HuH-7.5 (cell line): ENCODE data around the gene EXOC3L2.
"Not testable (repeated sequence)": the region's sequence is repeated elsewhere in the genome, so short reads cannot be mapped to it uniquely, and the experiment has no call there.

ENCODE experiments used
- DNase-seq: peaks from one replicate; pipeline ENCODE4 v3.0.0; 2011; ENCODE audit warnings: low spot score

The EXOC3L2 gene

DNA sequence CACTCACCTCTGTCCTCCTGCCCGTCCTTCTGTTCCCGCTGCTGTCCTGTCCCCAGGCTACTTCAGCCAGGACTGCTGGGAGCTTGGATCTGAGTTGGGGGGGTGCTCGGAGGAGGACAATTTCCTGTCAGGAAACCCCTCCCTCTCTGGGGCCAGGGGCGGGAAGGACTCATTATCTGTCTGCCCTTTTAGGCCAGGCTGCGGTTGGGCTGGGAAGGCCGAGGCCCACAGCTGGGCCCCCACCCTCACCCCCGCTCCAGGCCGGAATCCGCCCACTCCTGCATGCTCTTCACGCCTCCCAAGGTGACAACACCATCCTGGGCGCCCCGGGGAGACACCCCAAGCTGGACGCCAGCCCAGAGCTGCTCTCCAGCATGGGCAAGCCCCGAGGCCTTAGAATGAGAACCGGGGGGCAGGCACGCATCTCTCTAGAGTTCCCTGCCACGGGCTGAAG is at the start of gene EXOC3L2:
TSS of gene EXOC3L2 (minus strand) at position 74 of the 454 bp plus-strand sequence. CDS start 6,362 bp downstream, outside the sequence.
- DNase-seq = no peak

DNA sequence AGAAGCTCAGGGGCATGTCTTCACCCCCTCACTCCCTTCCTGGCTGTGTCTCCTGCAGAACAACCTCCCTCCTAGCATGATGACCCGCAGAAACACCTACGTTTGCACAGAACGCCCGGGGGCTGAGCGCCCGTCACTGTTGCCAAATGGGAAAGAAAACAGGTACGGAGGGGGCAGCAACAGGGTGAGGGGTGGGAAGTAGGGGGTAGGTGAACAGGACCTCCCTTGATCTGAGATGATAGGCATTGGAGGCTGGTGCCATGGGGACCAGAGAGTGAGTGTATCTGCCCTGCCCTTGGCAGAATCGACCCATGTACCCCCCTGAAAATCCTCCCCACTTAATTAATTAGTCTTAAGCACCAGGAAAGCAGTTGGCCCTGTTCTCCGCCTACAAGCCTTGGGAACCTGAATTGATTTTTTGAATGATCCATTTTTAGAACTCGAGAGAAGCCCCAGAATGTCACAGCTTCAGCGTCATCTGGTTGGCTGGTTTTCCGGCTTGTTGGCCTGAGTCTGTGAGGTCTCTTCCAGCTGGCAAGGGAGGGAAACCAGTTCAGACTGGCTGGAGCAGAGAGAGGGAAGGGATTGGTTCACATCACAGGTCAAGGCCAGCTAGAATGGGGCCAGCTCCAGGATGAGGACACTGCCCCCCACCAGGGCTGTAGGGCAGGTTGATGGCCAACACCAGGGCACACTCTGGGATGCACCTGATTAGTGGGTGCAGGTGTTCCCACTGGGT is 49.3 kb upstream of the EXOC3L2 start:
- DNase-seq = no peak

DNA sequence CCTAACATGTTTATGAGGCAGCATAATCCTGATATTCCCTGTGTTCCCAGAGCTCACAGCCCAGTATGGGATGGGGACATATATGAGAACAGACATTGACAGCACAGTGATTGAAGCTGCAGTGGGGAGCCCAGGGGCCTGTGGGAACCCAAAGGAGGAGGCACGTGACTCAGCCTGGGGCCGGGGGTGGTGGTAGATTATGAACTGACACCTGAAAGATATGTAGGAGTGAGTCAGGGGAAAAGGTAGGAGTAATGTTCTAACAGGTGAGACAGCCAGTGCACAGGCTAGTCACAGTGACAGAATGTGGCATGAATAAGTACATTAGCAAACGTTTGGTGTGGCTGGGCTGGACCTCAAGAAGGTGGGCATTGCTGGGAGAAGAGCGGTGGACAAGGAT is 48.5 kb upstream of the EXOC3L2 start:
- no peak for DNase-seq

DNA sequence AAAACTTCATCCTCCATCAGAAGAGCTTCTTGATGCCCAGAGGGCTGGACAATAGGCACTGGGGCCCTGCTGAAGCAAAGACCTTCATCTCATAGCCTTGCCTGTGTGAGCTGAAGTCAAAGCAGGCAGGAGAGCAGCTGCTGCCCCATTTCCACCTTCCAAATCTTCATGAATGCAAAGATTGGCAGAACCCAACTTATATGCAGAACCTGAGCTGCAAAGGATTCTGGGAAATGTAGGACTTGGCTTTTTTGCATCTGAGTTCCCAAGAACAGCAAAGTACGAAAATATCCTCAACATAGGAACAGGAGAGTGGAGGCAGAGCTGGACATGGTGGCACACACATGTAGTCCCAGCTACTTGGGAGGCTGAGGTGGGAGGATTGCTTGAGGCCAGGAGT is 46.6 kb upstream of the EXOC3L2 start:
- DNase-seq = no peak

DNA sequence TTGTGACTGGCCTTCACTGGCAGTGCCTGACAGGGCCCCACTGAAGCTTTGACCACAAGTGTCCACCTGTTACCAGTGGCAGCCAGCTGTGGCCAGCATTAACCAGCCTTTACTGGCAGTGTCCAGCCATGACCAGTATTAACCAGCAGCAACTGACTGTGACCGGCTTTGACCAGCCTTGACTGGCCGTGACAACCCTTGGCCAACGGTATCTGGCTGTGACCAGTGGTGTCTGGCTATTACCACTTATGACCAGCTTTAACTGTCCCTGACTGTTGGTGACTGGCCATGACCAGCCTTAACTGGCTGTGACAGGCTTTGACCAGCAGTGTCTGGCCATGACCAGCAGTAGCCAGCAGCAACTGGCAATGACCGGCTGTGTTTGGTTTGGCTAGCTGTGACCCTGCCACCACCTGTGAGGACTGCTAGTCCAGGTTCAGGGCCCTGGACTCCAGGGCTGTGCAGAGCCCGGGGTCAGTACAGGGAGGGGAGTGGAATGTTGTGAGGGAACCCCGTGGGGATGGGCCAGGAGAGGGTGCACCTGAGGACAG is 45.2 kb upstream of the EXOC3L2 start:
- DNase-seq = no peak

DNA sequence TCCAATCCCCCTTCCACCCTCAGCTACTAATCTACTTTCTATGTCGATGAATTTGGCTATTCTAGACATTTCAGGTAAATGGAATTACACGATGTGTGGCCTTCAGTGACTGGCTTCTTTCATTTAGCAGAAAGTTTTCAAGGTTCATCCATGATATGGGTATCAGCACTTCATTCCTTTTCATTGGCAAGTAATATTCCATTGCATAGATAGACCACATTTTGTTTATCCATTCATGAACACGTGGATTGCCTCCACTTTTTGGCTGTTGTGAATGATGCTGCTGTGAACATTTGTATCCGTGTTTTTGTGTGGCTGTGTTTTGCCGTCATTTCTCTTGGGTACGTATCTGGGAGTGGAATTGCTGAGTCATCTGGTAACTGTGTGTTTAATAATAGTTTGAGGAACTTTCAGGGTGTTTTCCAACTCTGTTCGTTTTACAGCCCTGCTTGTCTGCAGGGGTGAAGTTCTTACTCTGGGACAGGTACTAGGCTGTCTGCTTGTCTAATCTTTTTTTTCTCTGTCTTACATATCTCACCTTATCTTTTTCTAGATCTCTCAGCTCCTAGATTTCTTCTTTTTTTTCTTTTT is 38.3 kb upstream of the EXOC3L2 start:
- DNase-seq = no peak

DNA sequence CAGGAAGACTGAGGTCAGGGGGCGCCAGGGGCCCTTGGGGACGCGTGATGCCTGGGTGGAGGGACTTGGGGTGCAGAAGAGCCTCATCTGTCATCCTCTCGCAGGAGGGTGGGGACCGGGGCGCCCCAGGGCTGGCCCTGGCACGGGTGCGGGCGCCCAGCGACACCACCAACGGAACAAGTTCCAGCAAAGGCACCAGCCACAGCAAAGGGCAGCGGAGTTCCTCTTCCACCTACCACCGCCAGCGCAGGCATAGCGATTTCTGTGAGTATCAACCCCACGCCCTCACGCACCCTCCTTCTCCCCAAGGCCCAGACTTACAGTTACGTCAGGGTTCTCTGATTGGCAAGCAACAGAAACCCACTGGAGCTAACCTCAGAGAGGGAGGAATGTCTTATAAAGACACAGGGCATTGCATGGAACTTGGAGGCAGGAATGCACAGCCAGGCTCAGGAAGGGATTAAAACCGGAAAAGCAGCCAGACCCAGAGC is 35.3 kb upstream of the EXOC3L2 start:
- DNase-seq = no peak

DNA sequence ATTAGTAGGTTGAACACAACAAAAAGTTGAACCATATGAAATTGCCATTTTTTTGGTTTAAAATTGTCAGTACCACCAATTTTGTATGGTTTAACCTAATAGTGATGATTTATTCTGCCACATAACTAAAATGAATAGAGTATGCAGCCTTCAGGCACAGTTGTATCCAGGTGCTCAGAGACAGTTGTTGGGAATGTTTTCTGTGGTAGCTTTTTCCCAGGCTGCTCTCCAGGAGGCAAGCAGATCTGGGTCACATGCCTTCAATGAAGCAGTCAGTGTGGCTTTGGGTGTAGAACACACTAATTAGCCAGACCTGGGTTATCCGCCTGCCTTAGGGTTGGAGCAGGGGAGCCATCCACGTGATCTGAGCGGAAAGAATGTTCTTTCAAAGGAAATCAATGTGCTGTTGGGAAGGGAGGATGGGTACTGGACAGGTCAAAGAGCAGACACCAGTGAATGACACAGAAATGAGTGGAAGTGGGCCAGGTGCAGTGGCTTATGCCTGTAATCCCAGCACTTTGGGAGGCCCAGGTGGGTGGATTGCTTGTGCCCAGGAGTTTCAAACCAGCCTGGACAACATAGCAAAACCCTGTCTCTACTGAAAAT is 34.5 kb upstream of the EXOC3L2 start:
- DNase-seq = no peak

DNA sequence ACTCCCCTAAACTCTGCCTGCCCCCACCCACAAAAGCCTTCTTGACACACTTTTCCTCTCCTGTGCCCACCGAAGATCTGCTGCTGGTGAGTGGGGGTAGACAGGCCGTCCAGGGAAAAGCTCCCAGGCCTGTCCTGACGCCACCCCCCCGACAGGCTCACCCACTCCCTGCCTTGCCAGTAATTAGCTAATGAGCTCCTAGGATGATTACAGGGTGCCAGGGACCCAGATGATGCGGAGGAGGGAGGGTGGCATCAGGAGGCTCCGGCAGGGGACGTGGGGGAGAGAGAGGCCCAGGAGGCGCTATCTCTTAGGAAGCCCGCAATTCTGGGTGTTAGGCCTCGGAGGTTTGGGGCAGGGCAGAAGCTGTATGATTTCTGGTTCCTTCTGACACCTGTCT is 32.9 kb upstream of the EXOC3L2 start:
- no peak for DNase-seq

DNA sequence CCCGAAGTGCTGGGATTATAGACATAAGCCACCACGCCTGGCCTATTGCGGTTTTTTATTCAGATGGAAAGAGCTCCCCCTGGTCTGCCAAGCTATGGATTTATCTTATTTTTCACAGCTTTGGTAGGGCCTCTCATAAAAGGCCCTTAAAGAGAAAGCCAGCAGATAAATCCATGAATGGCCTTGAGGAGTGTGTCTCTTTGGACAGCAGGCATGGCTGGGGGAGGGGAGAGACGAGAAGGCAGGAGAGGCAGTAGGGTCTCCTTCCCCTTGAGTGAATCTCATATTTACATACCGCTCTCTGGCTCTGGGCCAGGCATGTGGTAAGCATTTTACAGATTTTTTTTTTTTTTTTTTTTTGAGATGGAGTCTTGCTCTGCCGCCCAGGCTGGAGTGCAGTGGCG is 31.1 kb upstream of the EXOC3L2 start:
- DNase-seq = no peak

DNA sequence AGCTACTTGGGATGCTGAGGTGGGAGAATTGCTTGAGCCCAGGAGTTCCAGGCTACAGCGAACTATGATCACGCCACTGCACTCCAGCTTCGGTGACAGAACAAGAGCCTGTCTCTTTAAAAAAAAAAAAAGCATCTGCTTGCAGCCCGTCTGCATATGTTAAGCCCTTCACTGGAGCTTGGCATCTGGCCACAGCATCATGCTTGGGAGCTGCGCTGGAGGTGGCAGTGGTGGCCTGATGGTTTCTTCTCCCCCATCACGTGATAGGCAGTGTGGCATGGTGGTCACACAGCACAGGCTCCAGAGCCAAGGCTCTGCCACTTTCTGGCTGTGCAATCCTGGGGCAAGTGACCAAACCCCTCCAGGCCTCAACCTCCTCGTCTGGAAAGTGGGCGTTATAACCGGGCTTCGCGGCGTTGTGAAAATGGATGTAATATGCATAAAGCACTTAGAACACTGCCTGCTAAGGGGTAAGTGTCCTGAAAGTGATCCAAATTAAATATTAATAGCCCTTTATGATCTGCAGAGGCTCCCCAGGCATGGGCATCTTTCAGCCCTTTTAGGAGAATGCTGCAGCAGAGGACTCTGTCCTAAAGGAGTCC is 30.3 kb upstream of the EXOC3L2 start:
- no peak for DNase-seq

DNA sequence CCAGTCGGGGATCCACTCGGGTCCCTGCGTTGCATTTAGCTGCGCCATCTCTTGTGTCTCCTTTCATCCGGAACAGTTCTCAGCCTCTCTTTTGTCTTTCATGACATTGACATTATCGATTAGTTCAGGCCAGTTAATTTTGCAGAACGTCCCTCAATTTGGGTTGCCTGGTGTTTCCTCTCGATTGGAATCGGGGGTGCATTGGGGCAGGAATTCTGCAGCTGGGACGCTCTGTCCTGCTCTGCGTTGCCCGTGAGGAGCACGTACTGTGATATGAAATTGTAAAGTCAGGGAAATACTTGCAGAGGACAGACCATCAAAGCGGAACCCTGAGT is 28.3 kb upstream of the EXOC3L2 start:
- no peak for DNase-seq

DNA sequence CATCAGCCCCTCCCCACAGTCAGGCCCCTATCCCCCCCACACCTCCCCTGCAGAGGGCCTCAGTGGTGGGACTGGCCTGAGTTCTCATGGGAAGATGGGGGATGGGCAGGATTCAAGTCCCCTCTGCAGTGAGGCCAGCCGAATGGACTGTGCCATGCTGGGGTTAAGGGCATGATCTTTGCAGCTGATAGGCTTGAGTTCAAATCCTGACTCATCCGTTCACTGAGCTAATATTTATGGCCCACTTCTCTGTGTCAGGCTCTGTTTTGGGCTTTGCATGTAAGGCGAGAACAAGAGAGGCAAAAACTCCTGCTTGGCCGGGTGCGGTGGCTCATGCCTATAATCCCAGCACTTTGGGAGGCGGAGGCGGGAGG is 26.5 kb upstream of the EXOC3L2 start:
- DNase-seq = no peak

DNA sequence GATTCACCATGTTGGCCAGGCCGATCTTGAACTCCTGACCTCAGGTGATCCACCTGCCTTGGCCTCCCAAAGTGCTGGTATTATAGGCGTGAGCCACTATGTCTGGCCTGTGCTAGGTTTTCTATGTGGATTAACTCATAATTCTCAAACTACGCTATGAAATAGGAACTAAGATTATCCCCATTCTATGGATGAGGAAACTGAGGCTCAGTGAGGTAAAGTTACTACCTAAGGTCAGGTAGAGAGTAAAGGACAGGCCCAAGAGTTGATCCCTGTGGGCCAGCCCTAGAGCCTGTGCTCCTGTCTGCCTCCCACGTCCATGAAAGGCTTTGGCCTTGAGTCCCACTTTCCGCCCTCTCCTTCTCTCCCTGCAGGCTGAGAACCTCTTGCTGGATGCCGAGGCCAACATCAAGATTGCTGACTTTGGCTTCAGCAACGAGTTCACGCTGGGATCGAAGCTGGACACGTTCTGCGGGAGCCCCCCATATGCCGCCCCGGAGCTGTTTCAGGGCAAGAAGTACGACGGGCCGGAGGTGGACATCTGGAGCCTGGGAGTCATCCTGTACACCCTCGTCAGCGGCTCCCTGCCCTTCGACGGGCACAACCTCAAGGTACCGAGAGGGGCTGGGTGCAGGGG is 26.0 kb upstream of the EXOC3L2 start:
- no peak for DNase-seq

DNA sequence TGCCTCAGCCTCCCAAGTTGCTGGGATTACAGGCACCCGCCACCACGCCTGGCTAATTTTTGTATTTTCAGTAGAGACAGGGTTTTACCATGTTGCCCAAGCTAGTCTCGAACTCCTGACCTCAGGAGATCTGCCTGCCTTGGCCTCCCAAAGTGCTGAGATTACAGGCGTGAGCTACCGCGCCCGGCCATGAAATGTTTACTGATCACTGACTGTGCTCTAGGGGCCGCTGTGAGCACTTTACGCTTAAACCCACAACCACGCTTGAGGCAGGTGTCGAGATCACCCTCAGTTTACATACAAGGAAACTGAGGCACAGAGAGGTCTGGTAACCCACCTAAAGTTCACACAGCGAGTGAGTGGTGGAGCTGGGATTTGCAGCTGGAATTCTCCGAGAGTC is 24.7 kb upstream of the EXOC3L2 start:
- DNase-seq = not testable (repeated sequence)

DNA sequence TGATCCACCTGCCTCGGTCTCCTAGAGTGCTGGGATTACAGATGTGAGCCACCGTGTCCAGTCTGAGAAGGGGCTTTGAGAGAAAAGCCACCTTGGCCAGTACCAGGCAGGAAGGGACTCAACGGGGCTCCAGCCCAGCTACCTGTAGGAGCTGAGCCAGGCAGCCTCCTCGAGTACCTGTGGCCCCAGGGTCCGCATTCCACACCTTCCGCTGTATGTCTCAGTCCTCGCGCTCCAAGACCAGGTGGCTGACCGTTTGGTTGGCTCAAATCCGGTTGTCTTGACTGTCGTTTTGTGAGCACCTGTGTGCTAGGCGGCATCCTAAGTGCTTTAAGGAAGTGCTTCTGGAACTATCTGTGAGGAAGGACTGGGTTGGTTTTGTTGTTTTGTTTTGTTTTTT is 22.1 kb upstream of the EXOC3L2 start:
- no peak for DNase-seq

DNA sequence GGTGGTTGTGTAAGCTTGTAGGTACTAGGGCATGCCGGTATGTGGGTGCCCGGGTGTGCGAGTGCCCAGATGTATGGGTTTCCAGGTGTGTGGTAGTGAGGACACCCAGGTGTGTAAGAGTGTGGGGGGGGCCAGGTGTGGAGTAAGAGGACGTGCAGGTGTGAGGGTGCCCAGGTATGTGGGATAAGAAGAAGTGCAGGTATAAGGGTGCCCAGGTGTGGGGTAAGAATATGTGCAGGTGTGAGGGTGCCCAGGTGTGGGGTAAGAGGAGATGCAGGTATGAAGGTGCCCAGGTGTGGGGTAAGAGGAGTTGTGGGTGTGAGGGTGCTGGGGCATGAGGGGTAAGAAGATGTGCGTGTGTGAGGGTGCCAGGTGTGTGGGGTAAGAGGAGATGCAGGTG is 20.2 kb upstream of the EXOC3L2 start:
- no peak for DNase-seq

DNA sequence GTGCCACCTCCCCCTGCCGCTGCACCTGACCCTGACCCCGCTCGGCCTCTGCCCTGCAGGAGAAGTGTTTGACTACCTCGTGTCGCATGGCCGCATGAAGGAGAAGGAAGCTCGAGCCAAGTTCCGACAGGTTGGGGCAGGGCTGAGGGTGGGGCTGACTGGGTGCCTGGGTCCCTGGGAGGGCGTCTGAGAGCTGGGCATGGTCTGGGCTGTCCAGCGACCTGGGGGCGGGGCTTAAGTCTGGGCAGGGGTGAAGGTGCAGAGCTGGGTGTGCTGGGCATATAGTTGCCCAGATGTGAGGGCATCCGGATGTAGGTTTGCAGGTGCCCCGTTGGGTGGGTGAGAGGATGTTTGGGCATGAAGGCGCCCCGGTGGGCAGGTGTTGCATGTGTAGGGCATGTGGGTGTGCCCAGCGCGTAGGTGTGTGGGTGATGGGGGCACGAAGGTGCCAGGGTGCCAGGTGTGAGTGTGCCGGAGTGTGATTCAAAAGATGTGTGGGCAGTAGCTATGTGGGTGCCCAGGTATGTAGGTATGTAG is 19.6 kb upstream of the EXOC3L2 start:
- no peak for DNase-seq

DNA sequence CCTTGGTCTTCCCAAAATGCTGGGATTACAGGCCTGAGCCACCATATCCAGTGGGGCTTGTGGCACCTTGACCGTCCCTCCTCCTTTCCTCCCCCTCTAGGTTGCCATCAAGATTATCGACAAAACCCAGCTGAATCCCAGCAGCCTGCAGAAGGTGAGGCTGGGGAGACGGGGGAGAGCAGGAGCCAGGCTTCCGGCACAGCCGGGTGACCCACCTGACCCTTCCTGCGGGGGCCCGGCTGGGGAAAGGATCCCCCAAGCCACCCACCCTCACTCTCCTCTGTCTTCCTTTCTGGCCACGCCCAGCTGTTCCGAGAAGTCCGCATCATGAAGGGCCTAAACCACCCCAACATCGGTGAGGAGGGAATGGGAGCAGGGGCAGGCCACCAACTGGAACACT is 17.8 kb upstream of the EXOC3L2 start:
- DNase-seq = no peak

DNA sequence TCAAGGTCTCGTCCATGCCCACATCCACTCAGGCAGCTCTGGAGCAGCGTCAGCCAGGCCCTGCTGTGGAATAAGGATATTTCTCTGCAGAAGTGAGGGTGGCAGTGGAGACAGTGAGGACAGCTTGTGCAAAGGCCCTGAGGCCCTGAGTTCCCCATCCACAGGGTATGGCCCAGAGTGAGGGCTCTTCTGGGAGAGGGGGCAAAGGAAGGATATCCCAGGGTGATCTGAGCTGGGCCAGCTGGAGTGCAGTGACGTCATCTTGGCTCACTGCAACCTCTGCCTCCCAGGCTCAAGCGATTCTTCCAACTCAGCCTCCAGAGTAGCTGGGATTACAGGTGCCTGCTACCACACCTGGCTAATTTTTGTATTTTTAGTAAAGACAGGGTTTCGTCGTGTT is 17.4 kb upstream of the EXOC3L2 start:
- no peak for DNase-seq

DNA sequence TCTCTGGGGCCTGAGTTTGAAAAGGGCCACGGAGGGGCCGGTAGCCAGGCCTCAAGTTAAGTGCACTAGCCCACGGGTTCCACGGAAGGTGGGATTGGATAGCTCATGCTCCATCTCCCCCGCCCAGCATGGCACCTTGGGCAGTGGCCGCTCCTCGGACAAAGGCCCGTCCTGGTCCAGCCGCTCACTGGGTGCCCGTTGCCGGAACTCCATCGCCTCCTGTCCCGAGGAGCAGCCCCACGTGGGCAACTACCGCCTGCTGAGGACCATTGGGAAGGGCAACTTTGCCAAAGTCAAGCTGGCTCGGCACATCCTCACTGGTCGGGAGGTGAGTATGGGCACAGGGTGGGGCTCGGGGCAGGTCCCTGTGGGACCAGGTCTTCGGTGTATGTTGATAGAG is 13.7 kb upstream of the EXOC3L2 start:
- DNase-seq = no peak

DNA sequence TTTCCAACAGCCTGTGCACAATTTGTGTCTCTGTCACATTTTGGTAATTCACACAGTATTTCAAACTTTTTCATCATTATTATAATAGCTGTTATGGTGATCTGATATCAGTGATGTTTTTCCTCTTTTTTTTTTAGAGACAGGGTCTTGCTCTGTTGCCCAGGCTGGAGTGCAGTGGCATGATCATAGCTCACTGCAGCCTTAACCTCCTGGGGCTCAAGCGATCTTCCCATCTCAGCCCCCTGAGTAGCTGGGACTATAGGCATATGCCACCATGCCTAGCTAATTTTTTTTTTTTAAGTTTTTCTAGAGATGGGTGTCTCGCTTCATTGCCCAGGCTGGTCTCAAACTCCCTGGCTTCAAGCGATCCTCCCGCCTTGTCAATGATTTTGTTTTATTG is 11.6 kb upstream of the EXOC3L2 start:
- DNase-seq = no peak
